CD4-positive, alpha-beta T cell treated with Interleukin-6 at 100 ng/mL for 8 hours (primary cell): ENCODE data around the gene VWA5B1.

Experiments
- DNase-seq: peaks from one replicate; pipeline ENCODE4 v3.0.0-alpha.2; 2020; ENCODE audit warnings: mixed read lengths, low spot score

The VWA5B1 gene

GRCh38 chr1:20390589-20391331, 100.1 kb downstream of the VWA5B1 start:
- DNase-seq, result no peak

GRCh38 chr1:20395255-20395654, 104.6 kb downstream of the VWA5B1 start:
- no peak for DNase-seq

- DNase-seq, result no peak
Measured at GRCh38 chr1:20398744-20399143, 108.1 kb downstream of the VWA5B1 start.

GRCh38 chr1:20399196-20399595, 108.5 kb downstream of the VWA5B1 start:
- no peak for DNase-seq

GRCh38 chr1:20399606-20400180, 109.0 kb downstream of the VWA5B1 start:
- DNase-seq, result no peak

GRCh38 chr1:20400341-20401177, 109.9 kb downstream of the VWA5B1 start:
- no peak for DNase-seq

GRCh38 chr1:20401405-20402010, 110.8 kb downstream of the VWA5B1 start:
- DNase-seq, result no peak

- DNase-seq, result no peak
Measured at GRCh38 chr1:20402585-20403422, 112.1 kb downstream of the VWA5B1 start.

- DNase-seq, result no peak
Measured at GRCh38 chr1:20403423-20404145, 112.9 kb downstream of the VWA5B1 start.

- no peak for DNase-seq
Measured at GRCh38 chr1:20404466-20404865, 113.8 kb downstream of the VWA5B1 start.
